Activated CD4-positive, alpha-beta T cell treated with anti-CD3 and anti-CD28 coated beads, Interleukin-10, Interleukin-2, amounts not matched to agents 100 ng/mL and 50 ng/mL, durations not matched to agents 16 hours and 8 hours (primary cell): ENCODE measurements around the gene CNPPD1.

Experiments used
- DNase-seq: peaks from one replicate; pipeline ENCODE4 v3.0.0-alpha.2; 2020

CNPPD1 gene

GRCh38 chr2:219158025-219158424, 18.7 kb downstream of the CNPPD1 start:
- no peak for DNase-seq

- DNase-seq = no peak
Observed at GRCh38 chr2:219157396-219157795, 19.3 kb downstream of the CNPPD1 start.

- DNase-seq = peak; percentile 70
Observed at GRCh38 chr2:219155054-219155644, 21.6 kb downstream of the CNPPD1 start.

- DNase-seq = no peak
Observed at GRCh38 chr2:219149667-219150066, 27.1 kb downstream of the CNPPD1 start.

GRCh38 chr2:219142329-219142728, 34.4 kb downstream of the CNPPD1 start:
- no peak for DNase-seq

- DNase-seq = no peak
Observed at GRCh38 chr2:219140722-219141121, 36.0 kb downstream of the CNPPD1 start.

- DNase-seq = no peak
Observed at GRCh38 chr2:219133976-219134375, 42.7 kb downstream of the CNPPD1 start.

- DNase-seq = no peak
Observed at GRCh38 chr2:219131744-219132143, 45.0 kb downstream of the CNPPD1 start.

- no peak for DNase-seq
Observed at GRCh38 chr2:219131327-219131726, 45.4 kb downstream of the CNPPD1 start.

- DNase-seq = no peak
Observed at GRCh38 chr2:219129589-219129988, 47.1 kb downstream of the CNPPD1 start.

- no peak for DNase-seq
Observed at GRCh38 chr2:219128396-219128795, 48.3 kb downstream of the CNPPD1 start.

- DNase-seq = no peak
Observed at GRCh38 chr2:219127037-219127635, 49.6 kb downstream of the CNPPD1 start.

GRCh38 chr2:219126555-219126954, 50.2 kb downstream of the CNPPD1 start:
- no peak for DNase-seq

GRCh38 chr2:219125886-219126270, 50.8 kb downstream of the CNPPD1 start:
- DNase-seq = no peak

- DNase-seq = peak; percentile 17
Observed at GRCh38 chr2:219125225-219125885, 51.4 kb downstream of the CNPPD1 start.

GRCh38 chr2:219124381-219125110, 52.2 kb downstream of the CNPPD1 start:
- DNase-seq = peak; percentile 20

- no peak for DNase-seq
Observed at GRCh38 chr2:219123356-219124135, 53.2 kb downstream of the CNPPD1 start.

- DNase-seq = no peak
Observed at GRCh38 chr2:219122202-219122980, 54.3 kb downstream of the CNPPD1 start.
